HG02981 (cell line): Measurements from ENCODE around the gene GGPS1.
"Not testable (repeated sequence)": the region's sequence is repeated elsewhere in the genome, so short reads cannot be mapped to it uniquely, and the experiment has no call there.

ENCODE experiments used
- ATAC-seq: cut with Tn5 transposase; IDR thresholded peaks from one replicate; pipeline ENCODE4 v1.9.1; 2021; ENCODE audit warnings: mild to moderate bottlenecking, moderate library complexity; ENCODE audit not compliant: unreplicated experiment

The GGPS1 gene

GRCh38 chr1:235328271-235329138, at the start of gene GGPS1:
Gene GGPS1, plus strand, starts transcription at chr1:235328570. Its CDS starts 6,695 bp downstream, at chr1:235335265.
- ATAC-seq: peak; percentile 67

- ATAC-seq: no peak
Measured at GRCh38 chr1:235278915-235279292, 49.5 kb upstream of the GGPS1 start.

- no peak for ATAC-seq
Measured at GRCh38 chr1:235279694-235280093, 48.7 kb upstream of the GGPS1 start.

GRCh38 chr1:235280467-235280866, 47.9 kb upstream of the GGPS1 start:
- no peak for ATAC-seq

GRCh38 chr1:235283636-235284035, 44.7 kb upstream of the GGPS1 start:
- not testable (repeated sequence) for ATAC-seq

- no peak for ATAC-seq
Measured at GRCh38 chr1:235284231-235284769, 44.1 kb upstream of the GGPS1 start.

GRCh38 chr1:235286667-235287066, 41.7 kb upstream of the GGPS1 start:
- ATAC-seq: no peak

- no peak for ATAC-seq
Measured at GRCh38 chr1:235287208-235287882, 41.0 kb upstream of the GGPS1 start.

GRCh38 chr1:235289859-235290739, 38.3 kb upstream of the GGPS1 start:
- no peak for ATAC-seq

- ATAC-seq: no peak
Measured at GRCh38 chr1:235290740-235291502, 37.4 kb upstream of the GGPS1 start.

GRCh38 chr1:235291599-235292091, 36.7 kb upstream of the GGPS1 start:
- ATAC-seq: no peak

- no peak for ATAC-seq
Measured at GRCh38 chr1:235292790-235293189, 35.6 kb upstream of the GGPS1 start.

- ATAC-seq: no peak
Measured at GRCh38 chr1:235293322-235293942, 34.9 kb upstream of the GGPS1 start.

GRCh38 chr1:235295902-235296350, 32.4 kb upstream of the GGPS1 start:
- ATAC-seq: no peak

- ATAC-seq: no peak
Measured at GRCh38 chr1:235296729-235297128, 31.6 kb upstream of the GGPS1 start.

- ATAC-seq: peak; percentile 61
Measured at GRCh38 chr1:235297579-235297978, 30.8 kb upstream of the GGPS1 start.

GRCh38 chr1:235298758-235299157, 29.6 kb upstream of the GGPS1 start:
- ATAC-seq: no peak

GRCh38 chr1:235299169-235299858, 29.1 kb upstream of the GGPS1 start:
- ATAC-seq: no peak

GRCh38 chr1:235302143-235302542, 26.2 kb upstream of the GGPS1 start:
- ATAC-seq: no peak
